HL-60 (cell line): ENCODE measurements around the gene STK33.

Experiments
- DNase-seq, 2 experiments: peaks; one replicate each; pipeline ENCODE4 v3.0.0-alpha.2; 2010 to 2020; ENCODE audit warnings: low read depth in 1 of 2, low spot score in 1 of 2
- H3K27ac ChIP-seq: fragments of 250-450 bp; sonication (Bioruptor Pico); replicated peaks from 2 replicates; pipeline ENCODE4 v1.5.1; 2020; ENCODE audit warnings: mild to moderate bottlenecking, moderate library complexity
- H3K27me3 ChIP-seq: fragments of 250-450 bp; sonication (Bioruptor Pico); 2 replicates; pipeline ENCODE4 v1.5.1; 2021; ENCODE audit warnings: mild to moderate bottlenecking, moderate library complexity; ENCODE audit not compliant: insufficient read depth, poor library complexity, severe bottlenecking
- H3K4me3 ChIP-seq: replicated peaks from 2 replicates; pipeline ENCODE4 v1.5.1; 2011; ENCODE audit warnings: mild to moderate bottlenecking, control low read depth, low read length; ENCODE audit not compliant: insufficient read depth
- CTCF ChIP-seq: IDR thresholded peaks from one replicate; pipeline ENCODE4 v1.5.1; 2011; ENCODE audit warnings: low read length, control low read depth, inconsistent platforms; ENCODE audit not compliant: insufficient read depth
- GABPA ChIP-seq: IDR thresholded peaks from 2 replicates; pipeline ENCODE4 v1.6.1; 2012; ENCODE audit warnings: low read depth
- POLR2AphosphoS5 ChIP-seq: IDR thresholded peaks from 2 replicates; pipeline ENCODE4 v1.6.1; 2012; ENCODE audit warnings: low read depth
- SPI1 ChIP-seq: IDR thresholded peaks from 2 replicates; pipeline ENCODE4 v1.6.1; 2012; ENCODE audit warnings: low read depth, mild to moderate bottlenecking, borderline replicate concordance
- TF ChIP-seq, protein P1 (sequence below): IDR thresholded peaks from 2 replicates; pipeline ENCODE4 v1.6.1; 2012; ENCODE audit warnings: low read depth; ENCODE audit not compliant: insufficient replicate concordance

The STK33 gene

GRCh38 chr11:8634498-8634897, 40.5 kb upstream of the STK33 start:
- Histone ChIP-seq H3K4me3 (no peak overlapping the region), H3K27ac (no peak overlapping the region), H3K27me3 (no peaks in the 10 kb centered on the region)
- DNase-seq = no peak
- no peak for TF ChIP-seq CTCF
- TF ChIP-seq SPI1 = no peak
- no peak for TF ChIP-seq POLR2AphosphoS5
- no peak for TF ChIP-seq GABPA
- TF ChIP-seq, protein P1, sequence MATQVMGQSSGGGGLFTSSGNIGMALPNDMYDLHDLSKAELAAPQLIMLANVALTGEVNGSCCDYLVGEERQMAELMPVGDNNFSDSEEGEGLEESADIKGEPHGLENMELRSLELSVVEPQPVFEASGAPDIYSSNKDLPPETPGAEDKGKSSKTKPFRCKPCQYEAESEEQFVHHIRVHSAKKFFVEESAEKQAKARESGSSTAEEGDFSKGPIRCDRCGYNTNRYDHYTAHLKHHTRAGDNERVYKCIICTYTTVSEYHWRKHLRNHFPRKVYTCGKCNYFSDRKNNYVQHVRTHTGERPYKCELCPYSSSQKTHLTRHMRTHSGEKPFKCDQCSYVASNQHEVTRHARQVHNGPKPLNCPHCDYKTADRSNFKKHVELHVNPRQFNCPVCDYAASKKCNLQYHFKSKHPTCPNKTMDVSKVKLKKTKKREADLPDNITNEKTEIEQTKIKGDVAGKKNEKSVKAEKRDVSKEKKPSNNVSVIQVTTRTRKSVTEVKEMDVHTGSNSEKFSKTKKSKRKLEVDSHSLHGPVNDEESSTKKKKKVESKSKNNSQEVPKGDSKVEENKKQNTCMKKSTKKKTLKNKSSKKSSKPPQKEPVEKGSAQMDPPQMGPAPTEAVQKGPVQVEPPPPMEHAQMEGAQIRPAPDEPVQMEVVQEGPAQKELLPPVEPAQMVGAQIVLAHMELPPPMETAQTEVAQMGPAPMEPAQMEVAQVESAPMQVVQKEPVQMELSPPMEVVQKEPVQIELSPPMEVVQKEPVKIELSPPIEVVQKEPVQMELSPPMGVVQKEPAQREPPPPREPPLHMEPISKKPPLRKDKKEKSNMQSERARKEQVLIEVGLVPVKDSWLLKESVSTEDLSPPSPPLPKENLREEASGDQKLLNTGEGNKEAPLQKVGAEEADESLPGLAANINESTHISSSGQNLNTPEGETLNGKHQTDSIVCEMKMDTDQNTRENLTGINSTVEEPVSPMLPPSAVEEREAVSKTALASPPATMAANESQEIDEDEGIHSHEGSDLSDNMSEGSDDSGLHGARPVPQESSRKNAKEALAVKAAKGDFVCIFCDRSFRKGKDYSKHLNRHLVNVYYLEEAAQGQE = no peak

GRCh38 chr11:8631395-8632118, 37.5 kb upstream of the STK33 start:
- Histone ChIP-seq H3K4me3 (no peak overlapping the region), H3K27me3 (no peaks in the 10 kb centered on the region), H3K27ac (no peak overlapping the region)
- DNase-seq = no peak
- TF ChIP-seq, protein P1 = no peak
- no peak for TF ChIP-seq CTCF
- TF ChIP-seq GABPA = no peak
- TF ChIP-seq SPI1 = no peak
- no peak for TF ChIP-seq POLR2AphosphoS5

- no peak for DNase-seq
- TF ChIP-seq POLR2AphosphoS5 = no peak
- TF ChIP-seq, protein P1 = no peak
- no peak for TF ChIP-seq SPI1
- TF ChIP-seq GABPA = no peak
- no peak for TF ChIP-seq CTCF
Observed at GRCh38 chr11:8624698-8625097, 30.7 kb upstream of the STK33 start.

More at GRCh38 chr11:8624698-8625097, 30.7 kb upstream of the STK33 start:
- H3K27me3 ChIP-seq = no peaks in the 10 kb centered on the region
- H3K27ac ChIP-seq = no peak overlapping the region
- H3K4me3 ChIP-seq = no peak overlapping the region
